GM19035 (cell line): ENCODE measurements around the gene TXNL1.
"Not testable (repeated sequence)": the region's sequence is repeated elsewhere in the genome, so short reads cannot be mapped to it uniquely, and the experiment has no call there.

Experiments
- ATAC-seq: cut with Tn5 transposase; IDR thresholded peaks from one replicate; pipeline ENCODE4 v1.9.1; 2021; ENCODE audit not compliant: unreplicated experiment

TXNL1 gene

GRCh38 chr18:56572267-56572666 lies 66.1 kb downstream of the TXNL1 start:
- ATAC-seq = not testable (repeated sequence)

- ATAC-seq = no peak
Observed at GRCh38 chr18:56570978-56571377, 67.4 kb downstream of the TXNL1 start.

DNA sequence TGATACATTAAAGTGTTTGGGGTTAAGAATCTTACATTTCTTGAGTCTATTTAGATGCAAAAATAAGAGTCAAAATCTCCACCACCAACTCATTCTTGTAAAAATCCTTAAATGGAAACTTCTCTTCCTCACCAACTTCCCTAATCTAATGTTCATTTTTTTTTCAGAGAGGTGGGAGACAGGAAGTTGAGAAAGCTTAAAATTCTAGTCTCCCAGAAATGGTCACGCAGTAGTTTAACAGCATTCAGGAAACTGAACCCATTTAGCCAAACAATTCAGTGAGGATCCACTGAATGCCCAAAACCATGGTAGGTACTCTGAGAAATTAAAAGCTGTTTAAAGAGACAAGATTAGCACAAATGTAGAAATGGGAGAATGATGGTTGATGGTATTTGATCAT lies 69.0 kb downstream of the TXNL1 start:
- ATAC-seq = no peak

DNA sequence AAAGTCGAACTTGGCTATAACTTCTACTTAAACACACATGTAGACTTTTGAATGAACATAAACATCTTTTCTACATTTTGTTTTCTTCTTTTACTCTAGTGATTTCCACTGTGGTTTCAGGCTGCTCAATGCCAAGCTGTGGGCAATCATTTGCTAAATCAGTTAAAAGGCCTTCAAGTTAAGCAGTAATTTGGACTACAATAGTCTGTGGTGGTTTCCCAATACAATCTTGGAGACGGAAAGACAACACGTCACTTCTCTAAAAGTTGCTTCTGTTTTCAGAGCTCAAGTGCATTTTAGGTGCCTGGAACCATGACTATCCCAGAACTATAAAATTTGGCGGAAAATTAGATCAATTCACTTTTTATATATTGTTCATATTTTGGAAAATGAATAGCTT lies 69.4 kb downstream of the TXNL1 start:
- no peak for ATAC-seq

DNA sequence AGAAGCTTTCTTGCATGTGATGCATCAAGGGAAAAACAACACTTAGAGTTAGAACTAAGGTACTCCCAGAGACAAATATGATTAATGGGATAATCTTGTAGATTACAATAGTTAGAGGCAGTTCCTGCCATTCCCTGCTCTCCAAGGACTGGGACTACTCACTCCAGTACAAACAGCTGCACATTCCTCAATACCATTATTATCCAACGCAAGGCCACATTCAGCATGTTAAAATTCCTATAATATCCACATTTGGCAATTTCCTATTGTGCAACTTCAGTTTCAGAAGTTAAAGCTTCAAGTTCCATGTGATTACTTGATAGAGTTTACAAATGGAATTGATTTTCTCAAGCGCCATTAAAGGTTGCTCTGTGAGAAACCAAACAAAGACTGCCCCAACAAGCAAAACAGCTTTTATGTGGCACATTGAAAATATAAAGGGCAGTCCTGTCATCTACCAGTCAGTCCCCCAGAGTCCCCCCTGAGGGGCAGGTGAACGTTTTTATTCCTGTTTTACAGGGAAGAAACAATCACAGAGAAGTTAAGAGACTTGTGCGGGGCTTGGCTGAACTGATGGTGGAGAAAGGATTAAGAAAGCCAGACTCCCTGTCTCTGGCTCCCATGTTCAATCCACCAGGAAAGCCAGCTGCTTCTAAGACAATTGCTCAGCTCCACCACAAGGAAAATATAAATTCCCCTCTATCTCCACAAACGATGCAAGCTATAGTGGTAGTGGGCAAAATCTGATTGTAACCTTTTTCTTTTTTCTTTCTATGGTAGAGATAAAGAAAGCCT lies 72.6 kb downstream of the TXNL1 start:
- ATAC-seq = no peak

GRCh38 chr18:56565046-56565445 lies 73.3 kb downstream of the TXNL1 start:
- no peak for ATAC-seq

DNA sequence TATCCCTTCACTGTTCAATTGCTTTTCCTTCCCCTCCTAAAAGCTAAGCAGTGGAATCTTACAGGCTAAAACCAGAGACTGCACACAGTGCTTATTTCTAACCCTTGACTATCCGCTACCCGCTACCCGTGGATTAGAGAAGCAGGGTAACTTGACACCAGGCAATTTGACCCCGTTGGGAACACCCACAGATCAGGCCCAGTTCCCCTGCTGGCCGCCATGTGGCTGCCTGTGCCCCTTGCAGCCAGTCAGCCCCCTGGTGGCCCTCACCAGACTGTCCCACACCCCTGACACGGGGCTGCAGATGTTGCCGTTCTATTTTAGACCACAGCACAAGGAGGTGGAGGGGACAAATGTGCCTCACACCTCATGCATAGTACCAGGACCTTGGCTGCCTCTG lies 74.8 kb downstream of the TXNL1 start:
- no peak for ATAC-seq

GRCh38 chr18:56562479-56562878 lies 75.9 kb downstream of the TXNL1 start:
- no peak for ATAC-seq

GRCh38 chr18:56560992-56561391 lies 77.4 kb downstream of the TXNL1 start:
- no peak for ATAC-seq

DNA sequence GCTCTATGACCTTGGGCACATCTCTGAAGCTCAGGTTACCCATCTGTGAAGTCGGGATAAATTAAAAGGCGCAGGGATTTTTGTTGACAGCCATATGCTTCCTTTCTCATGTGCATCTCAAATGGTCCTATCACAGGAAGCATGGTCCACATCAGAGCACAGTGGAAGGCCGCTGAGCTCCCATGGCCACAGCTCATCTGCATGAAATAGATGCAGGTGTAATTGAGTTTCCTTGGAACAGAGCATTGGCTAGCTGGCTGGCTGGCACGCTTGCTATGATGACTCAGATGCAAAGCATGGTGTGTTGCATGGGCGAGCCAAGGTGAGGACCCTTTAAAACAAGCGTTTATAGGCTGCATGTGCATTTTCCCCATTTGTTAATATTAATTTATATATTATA lies 79.3 kb downstream of the TXNL1 start:
- no peak for ATAC-seq

DNA sequence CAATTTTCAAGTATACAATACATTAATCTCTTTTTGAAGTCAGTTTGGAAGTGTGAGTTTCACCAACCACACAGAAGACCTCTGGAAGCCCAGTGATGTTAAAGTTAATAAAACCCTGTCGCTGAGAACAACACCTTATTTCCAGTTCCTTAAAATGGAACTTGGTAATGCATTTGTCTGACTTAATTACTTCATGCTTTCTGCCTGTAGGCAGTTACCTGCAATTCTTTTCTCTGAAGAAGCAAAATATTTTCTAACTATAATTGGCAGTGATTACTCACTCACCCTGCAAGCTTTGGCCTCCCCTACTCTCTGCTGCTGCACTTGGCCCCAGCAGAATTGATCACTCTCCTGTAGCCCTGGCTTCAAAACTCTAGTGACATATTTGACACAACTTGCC lies 81.5 kb downstream of the TXNL1 start:
- ATAC-seq = no peak

- ATAC-seq = no peak
Observed at GRCh38 chr18:56550121-56550520, 88.3 kb downstream of the TXNL1 start.
